Activated CD8-positive, alpha-beta T cell treated with anti-CD3 and anti-CD28 coated beads, Interleukin-2, amount 10 ng/mL, durations not matched to agents 7 days and 5 days (primary cell): ENCODE results near the gene ANKZF1. TPM values are rescaled to one million over a fixed set of nuclear protein-coding genes. Genes with fewer than 3 reads are reported as not detected.

Source experiments
- ATAC-seq: fragments of 150-1000 bp; cut with Tn5 transposase; one replicate; pipeline ENCODE4 v1.10.0; 2021; ENCODE audit warnings: moderate library complexity
- CTCF ChIA-PET: fragments of 350-600 bp; sonication (Branson Sonifier 250); formaldehyde crosslinking; loops from one replicate; lab custom pipeline; 2021; ENCODE audit warnings: antibody characterized with exemption; lab: Charles Lee
- POLR2A ChIA-PET: fragments of 350-600 bp; sonication (Branson Sonifier 250); formaldehyde crosslinking; loops from one replicate; lab custom pipeline; 2021; ENCODE audit warnings: antibody characterized with exemption; lab: Charles Lee
- DNase-seq: peaks from one replicate; pipeline ENCODE4 v3.0.0-alpha.2; 2020
- H3K27ac Mint-ChIP-seq: one replicate; pipeline ENCODE4 v1.8.0; 2021; ENCODE audit warnings: mild to moderate bottlenecking, mixed read lengths
- H3K27me3 Mint-ChIP-seq: one replicate; pipeline ENCODE4 v1.8.0; 2021; ENCODE audit warnings: low read depth, mixed read lengths
- H3K36me3 Mint-ChIP-seq: one replicate; pipeline ENCODE4 v1.8.0; 2021; ENCODE audit warnings: low read depth, mixed read lengths
- H3K4me1 Mint-ChIP-seq: one replicate; pipeline ENCODE4 v1.8.0; 2021; ENCODE audit warnings: low read depth, mixed read lengths
- H3K4me3 Mint-ChIP-seq: one replicate; pipeline ENCODE4 v1.8.0; 2021; ENCODE audit warnings: mild to moderate bottlenecking, mixed read lengths
- H3K9me3 Mint-ChIP-seq: one replicate; pipeline ENCODE4 v1.8.0; 2022; ENCODE audit warnings: mixed read lengths; ENCODE audit not compliant: insufficient read depth
- total RNA-seq, 2 experiments: library from RNA; stranded (reverse); gene quantifications; one replicate each; pipeline ENCODE4 v1.2.3, GENCODE V29; 2021

ANKZF1 gene
- 100 to 1,000 TPM; 106 to 114 TPM for total RNA-seq

DNA sequence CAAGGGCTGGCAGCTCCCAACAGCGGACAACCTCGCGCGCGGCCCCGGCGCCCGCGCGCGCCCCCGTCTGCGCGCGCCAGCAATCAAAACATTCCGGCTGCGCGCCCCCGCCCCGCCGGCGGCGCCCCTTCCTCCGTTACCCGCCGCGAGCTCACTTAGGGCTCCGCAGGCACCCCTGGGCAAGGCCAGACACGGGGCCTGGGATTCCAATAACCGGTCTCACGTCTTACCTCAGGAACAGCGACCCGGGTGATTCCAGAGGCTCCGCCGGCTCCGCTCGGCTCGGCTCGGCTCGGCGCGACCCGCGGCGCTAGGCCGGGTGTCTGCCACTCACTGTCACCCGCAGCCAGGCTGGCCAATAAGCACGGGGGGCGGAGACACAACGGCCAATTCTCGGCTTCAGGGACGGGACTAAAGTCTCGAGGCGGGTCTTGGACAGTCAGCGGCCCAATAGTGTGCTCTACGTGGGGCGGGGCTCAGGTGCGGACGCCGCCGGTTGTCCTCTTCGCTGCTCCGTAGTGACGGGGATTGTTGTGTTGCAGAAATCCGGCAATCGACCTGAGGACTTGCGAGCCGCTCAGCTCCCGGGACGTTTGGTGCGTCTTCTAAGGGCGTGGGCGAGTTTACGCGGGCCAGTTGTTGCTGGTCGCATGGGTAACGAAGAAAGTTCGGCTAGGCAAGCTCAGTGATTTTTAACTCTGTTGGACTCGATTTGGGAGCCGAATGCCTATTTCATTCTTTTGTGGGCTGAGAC is at the start of gene ANKZF1, which contains the start of gene ATG9A:
Gene ANKZF1, plus strand, starts transcription at position 502 of the 754 bp plus-strand sequence. CDS start 452 bp downstream, outside the sequence.
Gene ATG9A, minus strand, starts transcription at position 332 of the 754 bp plus-strand sequence. CDS start 1,612 bp downstream, outside the sequence.
- peaks cover 61% of the 10 kb centered on the region for H3K4me1 Mint-ChIP-seq
- peak; percentile 98 for ATAC-seq
- POLR2A ChIA-PET: interaction anchor here (0.8 to 6.2 kb wide), 16 partner anchors 8 to 66 kb away, joined by 3 to 77 read pairs (median 8); partner anchors contain the start of genes ABCB6, CNPPD1, DNAJB2 and GLB1L
- CTCF ChIA-PET: interaction anchor here (0.6 to 5.5 kb wide), 16 partner anchors 10 to 450 kb away, joined by 3 to 32 read pairs (median 6); partner anchors contain the start of genes GLB1L, NHEJ1, STK16 and TUBA4B
- no peaks in the 10 kb centered on the region for H3K27me3 Mint-ChIP-seq
- peaks cover 65% of the 10 kb centered on the region for H3K36me3 Mint-ChIP-seq
- peak; percentile 100 for DNase-seq
- no peaks in the 10 kb centered on the region for H3K9me3 Mint-ChIP-seq
- H3K27ac Mint-ChIP-seq: peak within 1 kb of the TSS; percentile 100
- H3K4me3 Mint-ChIP-seq: peak within 1 kb of the TSS; percentile 100

DNA sequence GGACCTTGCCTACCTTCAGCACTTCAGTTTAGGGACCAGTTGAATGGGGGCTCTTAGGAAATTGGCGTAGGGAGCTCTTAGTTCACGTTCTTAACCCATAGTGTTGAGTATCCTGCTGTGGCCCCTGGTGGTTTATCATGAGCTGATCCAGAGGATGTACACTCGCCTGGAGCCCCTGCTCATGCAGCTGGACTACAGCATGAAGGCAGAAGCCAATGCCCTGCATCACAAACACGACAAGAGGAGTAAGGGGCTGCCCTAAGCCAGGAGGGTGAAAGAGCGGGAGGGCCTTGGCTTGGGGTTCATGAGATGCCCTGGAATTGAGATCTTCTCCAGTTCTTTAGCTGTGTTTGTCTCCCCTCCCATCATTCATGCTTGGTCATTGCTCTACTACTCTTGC is 48.6 kb upstream of the ANKZF1 start:
- Mint-ChIP-seq H3K4me3 (peak overlapping the region; percentile 60), H3K27ac (peak overlapping the region; percentile 88), H3K9me3 (no peaks in the 10 kb centered on the region), H3K27me3 (no peaks in the 10 kb centered on the region), H3K36me3 (peaks cover 73% of the 10 kb centered on the region), H3K4me1 (peaks cover 60% of the 10 kb centered on the region)
- POLR2A ChIA-PET: interaction anchor here (0.8 to 4.4 kb wide), 5 partner anchors 19 to 48 kb away, joined by 3 to 37 read pairs (median 11); partner anchors contain the start of gene ZFAND2B
- DNase-seq (no peak), ATAC-seq (no peak)
- CTCF ChIA-PET: interaction anchor here (0.8 to 3.1 kb wide), 10 partner anchors 10 to 119 kb away, joined by 3 to 16 read pairs (median 7); partner anchors contain the start of genes NHEJ1 and ZFAND2B

- H3K4me3 Mint-ChIP-seq: peak overlapping the region; percentile 60
- CTCF ChIA-PET: interaction anchor here (0.8 to 3.1 kb wide), 16 partner anchors 8 to 123 kb away, joined by 3 to 16 read pairs (median 6); partner anchors contain the start of genes NHEJ1 and ZFAND2B
- H3K36me3 Mint-ChIP-seq: peaks cover 75% of the 10 kb centered on the region
- POLR2A ChIA-PET: interaction anchor here (0.9 to 4.4 kb wide), 6 partner anchors 14 to 47 kb away, joined by 3 to 37 read pairs (median 8); partner anchors contain the start of gene ZFAND2B
- ATAC-seq (no peak), DNase-seq (no peak)
- H3K9me3 Mint-ChIP-seq: no peaks in the 10 kb centered on the region
- H3K27ac Mint-ChIP-seq: peak overlapping the region; percentile 88
- no peaks in the 10 kb centered on the region for H3K27me3 Mint-ChIP-seq
- H3K4me1 Mint-ChIP-seq: peaks cover 60% of the 10 kb centered on the region
Observed at GRCh38 chr2:219181531-219181930, 48.1 kb upstream of the ANKZF1 start.

DNA sequence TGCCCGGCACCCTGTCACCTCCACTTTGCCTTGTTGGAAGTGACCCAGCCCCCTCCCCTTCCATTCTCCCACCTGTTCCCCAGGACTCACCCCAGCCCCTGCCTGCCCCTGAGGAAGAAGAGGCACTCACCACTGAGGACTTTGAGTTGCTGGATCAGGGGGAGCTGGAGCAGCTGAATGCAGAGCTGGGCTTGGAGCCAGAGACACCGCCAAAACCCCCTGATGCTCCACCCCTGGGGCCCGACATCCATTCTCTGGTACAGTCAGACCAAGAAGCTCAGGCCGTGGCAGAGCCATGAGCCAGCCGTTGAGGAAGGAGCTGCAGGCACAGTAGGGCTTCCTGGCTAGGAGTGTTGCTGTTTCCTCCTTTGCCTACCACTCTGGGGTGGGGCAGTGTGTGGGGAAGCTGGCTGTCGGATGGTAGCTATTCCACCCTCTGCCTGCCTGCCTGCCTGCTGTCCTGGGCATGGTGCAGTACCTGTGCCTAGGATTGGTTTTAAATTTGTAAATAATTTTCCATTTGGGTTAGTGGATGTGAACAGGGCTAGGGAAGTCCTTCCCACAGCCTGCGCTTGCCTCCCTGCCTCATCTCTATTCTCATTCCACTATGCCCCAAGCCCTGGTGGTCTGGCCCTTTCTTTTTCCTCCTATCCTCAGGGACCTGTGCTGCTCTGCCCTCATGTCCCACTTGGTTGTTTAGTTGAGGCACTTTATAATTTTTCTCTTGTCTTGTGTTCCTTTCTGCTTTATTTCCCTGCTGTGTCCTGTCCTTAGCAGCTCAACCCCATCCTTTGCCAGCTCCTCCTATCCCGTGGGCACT is 47.1 kb upstream of the ANKZF1 start:
- H3K9me3 Mint-ChIP-seq: no peaks in the 10 kb centered on the region
- ChIA-PET CTCF (interaction anchor here (0.9 to 3.1 kb wide), 14 partner anchors 9 to 124 kb away, joined by 3 to 16 read pairs (median 6); partner anchors contain the start of genes NHEJ1 and ZFAND2B), POLR2A (interaction anchor here (0.9 to 4.4 kb wide), 8 partner anchors 11 to 72 kb away, joined by 3 to 37 read pairs (median 5); partner anchors contain the start of gene ZFAND2B)
- peak; percentile 39 for DNase-seq
- H3K27me3 Mint-ChIP-seq: no peaks in the 10 kb centered on the region
- ATAC-seq: no peak
- peak overlapping the region; percentile 88 for H3K27ac Mint-ChIP-seq
- H3K36me3 Mint-ChIP-seq: peaks cover 78% of the 10 kb centered on the region
- H3K4me3 Mint-ChIP-seq: peak overlapping the region; percentile 60
- peaks cover 61% of the 10 kb centered on the region for H3K4me1 Mint-ChIP-seq

GRCh38 chr2:219183151-219183772 is 46.3 kb upstream of the ANKZF1 start:
- H3K27me3 Mint-ChIP-seq: no peaks in the 10 kb centered on the region
- POLR2A ChIA-PET: interaction anchor here (0.9 to 4.4 kb wide), 5 partner anchors 10 to 72 kb away, joined by 3 to 37 read pairs (median 6); partner anchors contain the start of gene ZFAND2B
- no peak for ATAC-seq
- H3K4me1 Mint-ChIP-seq: peaks cover 61% of the 10 kb centered on the region
- CTCF ChIA-PET: interaction anchor here (1.9 to 2.7 kb wide), 4 partner anchors 10 to 112 kb away, joined by 8 to 14 read pairs (median 12); partner anchors contain the start of genes NHEJ1 and ZFAND2B
- no peak for DNase-seq
- H3K36me3 Mint-ChIP-seq: peaks cover 76% of the 10 kb centered on the region
- H3K9me3 Mint-ChIP-seq: no peaks in the 10 kb centered on the region
- H3K27ac Mint-ChIP-seq: peak overlapping the region; percentile 88
- H3K4me3 Mint-ChIP-seq: peak overlapping the region; percentile 60

DNA sequence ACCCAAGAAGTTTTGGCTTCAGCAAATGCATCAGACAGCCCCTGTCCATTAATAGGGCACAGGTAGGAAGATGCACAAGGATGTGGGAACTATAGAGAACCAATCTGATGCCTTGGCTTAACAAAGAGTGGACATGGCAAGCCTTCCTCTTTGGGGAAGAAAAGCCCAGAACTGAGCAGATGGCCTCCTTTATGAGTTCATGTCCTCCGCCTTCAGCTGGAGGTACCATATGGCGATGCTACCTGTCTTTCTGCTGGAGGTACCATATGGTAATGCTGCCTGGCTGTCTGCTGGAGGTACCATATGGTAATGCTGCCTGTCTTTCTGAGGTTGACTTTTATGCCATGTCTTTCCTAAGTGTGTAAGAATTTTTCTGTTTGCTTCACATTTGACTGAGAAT is 45.5 kb upstream of the ANKZF1 start:
- Mint-ChIP-seq H3K36me3 (peaks cover 72% of the 10 kb centered on the region), H3K4me1 (peaks cover 59% of the 10 kb centered on the region), H3K27me3 (no peaks in the 10 kb centered on the region), H3K4me3 (no peak overlapping the region), H3K27ac (no peak overlapping the region), H3K9me3 (no peaks in the 10 kb centered on the region)
- CTCF ChIA-PET: interaction anchor here (1.3 to 1.4 kb wide), 2 partner anchors 14 to 25 kb away, joined by 3 read pairs; no protein-coding TSS in a partner anchor
- DNase-seq: no peak
- POLR2A ChIA-PET: interaction anchor here (3.0 kb wide), 1 partner anchor 17 kb away, joined by 27 read pairs; no protein-coding TSS in a partner anchor
- no peak for ATAC-seq

DNA sequence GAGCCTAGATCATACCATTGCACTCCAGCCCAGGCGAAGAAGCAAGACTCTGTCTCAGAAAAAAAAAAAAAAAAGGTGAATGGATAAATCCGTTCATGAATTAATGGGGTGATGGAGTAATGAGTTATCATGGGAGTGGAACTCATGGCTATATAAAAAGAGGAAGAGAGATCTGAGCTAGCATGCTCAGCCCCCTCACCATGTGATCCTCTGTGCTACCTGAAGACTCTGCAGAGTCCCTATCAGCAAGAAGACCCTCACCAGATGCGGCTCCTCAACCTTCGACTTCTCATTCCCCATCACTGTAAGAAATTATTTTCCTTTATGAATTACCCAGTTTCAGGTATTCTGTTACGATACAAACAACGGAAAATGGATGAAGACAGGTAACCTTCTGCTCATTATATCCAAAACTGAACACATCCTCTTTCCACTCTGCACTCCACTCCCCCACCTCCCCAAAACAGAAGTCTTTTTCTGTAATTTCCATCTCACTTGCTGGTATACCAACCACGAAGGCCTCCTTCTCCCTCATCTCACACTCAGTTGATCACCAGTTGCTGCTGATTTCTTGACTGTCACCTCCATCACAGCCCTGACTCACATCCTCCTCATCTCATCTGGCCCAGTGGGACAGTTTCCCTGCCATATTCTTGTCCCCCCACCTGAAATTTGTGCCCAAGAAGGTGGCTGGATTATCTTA is 42.7 kb upstream of the ANKZF1 start:
- Mint-ChIP-seq H3K4me3 (no peak overlapping the region), H3K27ac (no peak overlapping the region), H3K36me3 (peaks cover 45% of the 10 kb centered on the region), H3K4me1 (peaks cover 31% of the 10 kb centered on the region), H3K27me3 (no peaks in the 10 kb centered on the region), H3K9me3 (no peaks in the 10 kb centered on the region)
- DNase-seq: no peak
- no peak for ATAC-seq
- ChIA-PET CTCF (no interaction called here), POLR2A (no interaction called here)

DNA sequence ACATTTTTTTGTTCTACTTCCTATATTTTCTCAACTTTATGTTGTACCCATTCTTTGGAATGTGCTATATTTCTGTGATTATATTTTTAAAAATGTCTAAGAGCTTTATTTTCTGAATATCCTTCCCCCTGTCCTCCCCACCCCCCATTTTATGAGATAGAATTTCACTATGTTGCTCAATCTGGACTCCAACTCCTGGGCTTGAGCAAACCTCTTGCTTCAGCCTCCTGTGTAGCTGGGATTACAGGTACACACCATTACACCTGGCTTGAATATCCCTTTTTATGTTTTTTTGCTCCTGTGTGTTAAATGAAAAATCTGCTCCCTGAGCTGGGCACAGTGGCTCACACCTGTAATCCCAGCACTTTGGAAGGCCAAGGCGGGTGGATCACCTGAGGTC is 32.2 kb upstream of the ANKZF1 start:
- H3K27ac Mint-ChIP-seq: no peak overlapping the region
- CTCF ChIA-PET: interaction anchor here (0.8 to 3.0 kb wide), 5 partner anchors 9 to 98 kb away, joined by 3 to 10 read pairs (median 3); partner anchors contain the start of gene ZFAND2B

GRCh38 chr2:219198974-219199373 is 30.6 kb upstream of the ANKZF1 start:
- H3K9me3 Mint-ChIP-seq: peaks cover 4% of the 10 kb centered on the region
- H3K4me3 Mint-ChIP-seq: no peak overlapping the region
- H3K27ac Mint-ChIP-seq: no peak overlapping the region
- peaks cover 17% of the 10 kb centered on the region for H3K36me3 Mint-ChIP-seq
- no peaks in the 10 kb centered on the region for H3K27me3 Mint-ChIP-seq
- ChIA-PET POLR2A (no interaction called here), CTCF (interaction anchor here (1.0 to 2.6 kb wide), 5 partner anchors 7 to 40 kb away, joined by 3 to 12 read pairs (median 7); partner anchors contain the start of gene NHEJ1)
- peaks cover 19% of the 10 kb centered on the region for H3K4me1 Mint-ChIP-seq
- ATAC-seq (no peak), DNase-seq (no peak)

More for the DNA sequence above, 32.2 kb upstream of the ANKZF1 start:
- Mint-ChIP-seq H3K27me3 (no peaks in the 10 kb centered on the region), H3K4me1 (peaks cover 19% of the 10 kb centered on the region), H3K9me3 (peaks cover 4% of the 10 kb centered on the region), H3K4me3 (no peak overlapping the region), H3K36me3 (peaks cover 9% of the 10 kb centered on the region)
- POLR2A ChIA-PET: interaction anchor here (1.6 kb wide), 1 partner anchor 9 kb away, joined by 7 read pairs; no protein-coding TSS in a partner anchor
- ATAC-seq: no peak
- no peak for DNase-seq
